K562 (cell line): ENCODE results near the gene CAPN7. TPM values are rescaled to one million over a fixed set of nuclear protein-coding genes. Genes with fewer than 3 reads are reported as not detected.

Source experiments
- ATAC-seq: fragments of 200-7000 bp; cut with Tn5 transposase; 3 replicates; pipeline ENCODE4 v1.9.1; 2020; ENCODE audit warnings: moderate library complexity
- BruUV-seq: library from RNA; stranded (reverse); fragments of 400-500 nt; replicated peaks from 2 replicates; lab custom pipeline; 2021; lab: Mats Ljungman, UMichigan
- CTCF ChIA-PET: fragments of 300-600 bp; formaldehyde crosslinking; extraction: SDS; loops from one replicate; lab custom pipeline; 2021; ENCODE audit warnings: low intra/inter-chr PET ratio; lab: Yijun Ruan, JAX
- POLR2A ChIA-PET: fragments of 300-600, 350-650 bp; sonication (Branson Sonifier 250); formaldehyde crosslinking; extraction: SDS; loops from one replicate; lab custom pipeline; 2021; ENCODE audit warnings: antibody characterized with exemption, inconsistent platforms; lab: Yijun Ruan, JAX
- DNase-seq, 4 experiments: peaks; one replicate each; pipeline versions ENCODE4 v3.0.0 to v3.0.0-alpha.2; 2011 to 2018; ENCODE audit warnings: low spot score in 3 of 4, mixed read lengths in 3 of 4; ENCODE audit errors: extremely low read depth in 1 of 4
- FAIRE-seq: peaks from 2 replicates; lab custom pipeline; 2011; peaks lifted over from hg19 to GRCh38; lab: Jason Lieb, UNC
- H2AFZ ChIP-seq: 2 replicates; pipeline ENCODE4 v1.6.0; 2011; ENCODE audit warnings: low read depth, low read length, control low read depth, inconsistent platforms
- H3K27ac ChIP-seq: fragments of 200-600 bp; 3 replicates; pipeline ENCODE4 v1.8.0; 2011; ENCODE audit warnings: low read depth, mild to moderate bottlenecking, control low read depth, inconsistent platforms, low read length, moderate library complexity, mixed read lengths; ENCODE audit errors: extremely low read depth
- H3K27me3 ChIP-seq, 2 experiments: fragments of 300-600 bp in 1 of 2; 2 replicates in 1 of 2; 3 replicates in 1 of 2; pipeline versions ENCODE4 v1.6.0 to v1.8.0; 2011; ENCODE audit warnings: inconsistent platforms in 2 of 2, low read length in 2 of 2, mild to moderate bottlenecking in 1 of 2, mixed read lengths in 1 of 2, moderate library complexity in 1 of 2; ENCODE audit not compliant: control insufficient read depth in 2 of 2, insufficient read depth in 2 of 2
- H3K36me3 ChIP-seq: fragments of 300-600 bp; 3 replicates; pipeline ENCODE4 v1.8.0; 2011; ENCODE audit warnings: mild to moderate bottlenecking, low read length, inconsistent platforms; ENCODE audit not compliant: control insufficient read depth, insufficient read depth
- H3K4me1 ChIP-seq, 2 experiments: fragments of 200-600 bp in 1 of 2; replicated peaks in 1 of 2; 2 replicates in 1 of 2; 3 replicates in 1 of 2; pipeline versions ENCODE4 v1.5.1 to v1.8.0; 2011; ENCODE audit warnings: inconsistent platforms in 2 of 2, low read length in 2 of 2, mild to moderate bottlenecking in 1 of 2, mixed read lengths in 1 of 2, moderate library complexity in 1 of 2; ENCODE audit not compliant: control insufficient read depth in 2 of 2, insufficient read depth in 2 of 2
- H3K4me2 ChIP-seq: 2 replicates; pipeline ENCODE4 v1.6.1; 2011; ENCODE audit warnings: low read length, control low read depth, inconsistent platforms, mixed read lengths; ENCODE audit not compliant: insufficient read depth
- H3K4me3 ChIP-seq: fragments of 200-600 bp; sonication (generic), shearing (Covaris generic); 2 replicates; pipeline ENCODE4 v1.5.1; 2016; ENCODE audit warnings: control low read depth, inconsistent platforms
- H3K79me2 ChIP-seq: fragments of 200-600 bp; 3 replicates; pipeline ENCODE4 v1.8.0; 2011; ENCODE audit warnings: low read length, inconsistent platforms; ENCODE audit not compliant: control insufficient read depth, insufficient read depth
- H3K9ac ChIP-seq, 2 experiments: 2 replicates each; pipeline versions ENCODE4 v1.6.0 to v1.6.1; 2011; ENCODE audit warnings: low read depth in 2 of 2, low read length in 2 of 2, control low read depth in 1 of 2, inconsistent platforms in 1 of 2, mild to moderate bottlenecking in 1 of 2, mixed read lengths in 1 of 2; ENCODE audit not compliant: insufficient read depth in 1 of 2
- H3K9me1 ChIP-seq: one replicate; pipeline ENCODE4 v1.6.0; 2011; ENCODE audit warnings: inconsistent platforms, mild to moderate bottlenecking, low read length, moderate library complexity; ENCODE audit not compliant: control insufficient read depth, insufficient read depth
- H3K9me3 ChIP-seq: replicated peaks from 2 replicates; pipeline ENCODE4 v1.5.1; 2011; ENCODE audit warnings: low read depth, low read length, inconsistent platforms; ENCODE audit not compliant: control insufficient read depth, insufficient read depth
- H4K20me1 ChIP-seq: replicated peaks from 2 replicates; pipeline ENCODE4 v1.6.1; 2011; ENCODE audit warnings: low read length, inconsistent platforms, mixed read lengths; ENCODE audit not compliant: control insufficient read depth, insufficient read depth
- DIDO1 ChIP-seq: fragments of 450-650 bp; IDR thresholded peaks from 2 replicates; pipeline ENCODE4 v1.6.1; 2016; ENCODE audit warnings: low read depth, missing biosample characterization, missing genetic modification characterization
- FOXK1 ChIP-seq: sonication (generic); formaldehyde crosslinking; IDR thresholded peaks from 2 replicates; pipeline ENCODE4 v1.8.0; 2022; ENCODE audit warnings: missing genetic modification reagents, mild to moderate bottlenecking, borderline replicate concordance
- FOXO4 ChIP-seq: fragments of 450-650 bp; formaldehyde crosslinking; IDR thresholded peaks from 2 replicates; pipeline ENCODE4 v1.4.0; 2020; ENCODE audit warnings: mild to moderate bottlenecking, moderate library complexity
- GTF2F1 ChIP-seq: IDR thresholded peaks from 2 replicates; pipeline ENCODE4 v1.6.1; 2011; ENCODE audit warnings: low read depth, low read length, improper control_type of control experiment
- HIVEP1 ChIP-seq: fragments of 250-450 bp; sonication (Bioruptor Pico); IDR thresholded peaks from 2 replicates; pipeline ENCODE4 v1.4.0; 2020; ENCODE audit warnings: mild to moderate bottlenecking
- HOMEZ ChIP-seq: fragments of 250-450 bp; sonication (Bioruptor Pico); IDR thresholded peaks from 2 replicates; pipeline ENCODE4 v1.4.0; 2020; ENCODE audit warnings: mild to moderate bottlenecking, moderate library complexity
- MCM2 ChIP-seq: fragments of 450-650 bp; IDR thresholded peaks from 2 replicates; pipeline ENCODE4 v1.6.1; 2017; ENCODE audit warnings: low read depth, mild to moderate bottlenecking
- MIER1 ChIP-seq: fragments of 450-650 bp; IDR thresholded peaks from 2 replicates; pipeline ENCODE4 v1.6.1; 2016; ENCODE audit warnings: antibody characterized with exemption, mild to moderate bottlenecking, low read depth
- PPARD ChIP-seq: fragments of 250-450 bp; sonication (Bioruptor Pico); IDR thresholded peaks from 2 replicates; pipeline ENCODE4 v1.8.0; 2022; ENCODE audit warnings: inconsistent platforms, mild to moderate bottlenecking, moderate library complexity
- RBM25 ChIP-seq: fragments of 200-400 bp; formaldehyde crosslinking; IDR thresholded peaks from 2 replicates; pipeline ENCODE4 v1.6.1; 2018; ENCODE audit warnings: low read length, low read depth, moderate library complexity; ENCODE audit not compliant: severe bottlenecking
- RREB1 ChIP-seq: fragments of 250-450 bp; sonication (Bioruptor Pico); IDR thresholded peaks from 2 replicates; pipeline ENCODE4 v1.4.0; 2020
- WHSC1 ChIP-seq: IDR thresholded peaks from one replicate; pipeline ENCODE4 v1.6.1; 2012; ENCODE audit warnings: low read length, control low read depth, inconsistent platforms
- ZNF134 ChIP-seq: fragments of 250-450 bp; sonication (Bioruptor Pico); conservative IDR thresholded peaks from 2 replicates; pipeline ENCODE4 v1.4.0; 2020
- ZNF184 ChIP-seq: sonication (generic); formaldehyde crosslinking; IDR thresholded peaks from 2 replicates; pipeline ENCODE4 v1.5.0; 2020; ENCODE audit warnings: missing genetic modification reagents
- ZNF436 ChIP-seq: fragments of 250-450, 450-650 bp; sonication (Bioruptor Pico); formaldehyde crosslinking; IDR thresholded peaks from 2 replicates; pipeline ENCODE4 v1.7.0; 2020; ENCODE audit warnings: mild to moderate bottlenecking
- ZNF77 ChIP-seq: fragments of 250-450 bp; sonication (Bioruptor Pico); IDR thresholded peaks from 2 replicates; pipeline ENCODE4 v1.5.0; 2020
- ZSCAN32 ChIP-seq: fragments of 450-650 bp; formaldehyde crosslinking; IDR thresholded peaks from 2 replicates; pipeline ENCODE4 v1.4.0; 2020; ENCODE audit warnings: mild to moderate bottlenecking, moderate library complexity
- WGBS: fragments of 100-300 bp; shearing (Covaris generic); methylation state at CpG from one replicate; pipeline ENCODE4 v1.1.6; 2016; ENCODE audit warnings: low coverage, mixed read lengths; ENCODE audit not compliant: insufficient coverage; ENCODE audit errors: missing lambda C conversion rate; 5-methylcytosine and 5-hydroxymethylcytosine counted together
- in situ Hi-C: fragments of 300-500 bp; cut with MboI; formaldehyde crosslinking; loops from 4 replicates; pipeline ENCODE4 v1.15.0; 2018; ENCODE audit warnings: inconsistent platforms, mixed read lengths
- intact Hi-C: fragments of 100-400 bp; cut with micrococcal nuclease; formaldehyde crosslinking; loops from 2 replicates; pipeline ENCODE4 v1.14.2; 2022
- polyA plus RNA-seq, 8 experiments: library from polyadenylated mRNA; depleted of rRNA in 4 of 8; stranded (reverse) in 5 of 8; unstranded in 3 of 8; fragments of >200 nt; fragmentation: Nextera tagmentation in 2 of 8; fragmentation: Illumina TruSeq in 1 of 8; extraction: Ambion mirVana in 2 of 8; extraction: Trizol in 1 of 8; gene quantifications; 2 replicates each; pipeline versions ENCODE4 v1.2.1 to v1.2.3, GENCODE V29; 2011 to 2014; ENCODE audit warnings: inconsistent platforms in 1 of 8, missing spikeins in 1 of 8
- total RNA-seq, 7 experiments: library from RNA; depleted of rRNA in 6 of 7; stranded (reverse); fragments of >200 nt in 6 of 7; fragmentation: Illumina TruSeq in 2 of 7; extraction: Trizol in 2 of 7; gene quantifications; 2 replicates each; pipeline versions ENCODE4 v1.2.1 to v1.2.3, GENCODE V29; 2011 to 2021; ENCODE audit warnings: low replicate concordance in 1 of 7

Gene CAPN7
- total and polyA plus RNA-seq, 9 of the 15 experiments (the other 6 are each of a cell fraction or from before 2014, with no cell fraction given), result 6.5 to 42.7 (median 32.7) TPM

GRCh38 chr3:15181511-15181910, 24.5 kb upstream of the CAPN7 start:
- peaks cover 11 to 16% of the 10 kb centered on the region in 2 experiments; a peak in 3 of 5 replicates for H3K27me3 ChIP-seq
- POLR2A ChIA-PET, result no interaction called here
- no peak overlapping the region for H3K27ac ChIP-seq
- CTCF ChIA-PET, result no interaction called here
- DNase-seq (no peak), FAIRE-seq (no peak), ATAC-seq (no peak)
- in situ Hi-C loops, result no loop called here
- intact Hi-C loops, result no loop called here
- no TSS peak for BruUV-seq
- no peak overlapping the region for H3K4me3 ChIP-seq
- H3K36me3 ChIP-seq, result no peaks in the 10 kb centered on the region
- peaks cover 0 to 7% of the 10 kb centered on the region in 2 experiments; a peak in 1 of 5 replicates for H3K4me1 ChIP-seq
- no peaks in the 10 kb centered on the region for H3K9me1 ChIP-seq
- no peaks in the 10 kb centered on the region for H4K20me1 ChIP-seq
- no peaks in the 10 kb centered on the region for H3K9me3 ChIP-seq
- no peak overlapping the region for H3K9ac ChIP-seq
- no peak overlapping the region for H2AFZ ChIP-seq
- no peak overlapping the region for H3K4me2 ChIP-seq
- no peaks in the 10 kb centered on the region for H3K79me2 ChIP-seq
- 0% methylated on average over 1 of the region's 1 CpG for WGBS
- TF ChIP-seq ZNF134 (CRISPR knock-in tag) (no peak), ZNF77 (CRISPR knock-in tag) (no peak), HOMEZ (no peak), ZSCAN32 (CRISPR knock-in tag) (no peak), HIVEP1 (CRISPR knock-in tag) (no peak), PPARD (CRISPR knock-in tag) (no peak), ZNF436 (CRISPR knock-in tag) (no peak), RREB1 (CRISPR knock-in tag) (no peak), MIER1 (no peak), FOXO4 (CRISPR knock-in tag) (no peak), WHSC1 (no peak), MCM2 (no peak), GTF2F1 (no peak), DIDO1 (tag) (no peak), RBM25 (no peak), FOXK1 (CRISPR knock-in tag) (no peak), ZNF184 (no peak)
